ENCODE measurements around the gene UBE2D4.
"Not testable (repeated sequence)": the region's sequence is repeated elsewhere in the genome, so short reads cannot be mapped to it uniquely, and the experiment has no call there.

UBE2D4 gene

DNA sequence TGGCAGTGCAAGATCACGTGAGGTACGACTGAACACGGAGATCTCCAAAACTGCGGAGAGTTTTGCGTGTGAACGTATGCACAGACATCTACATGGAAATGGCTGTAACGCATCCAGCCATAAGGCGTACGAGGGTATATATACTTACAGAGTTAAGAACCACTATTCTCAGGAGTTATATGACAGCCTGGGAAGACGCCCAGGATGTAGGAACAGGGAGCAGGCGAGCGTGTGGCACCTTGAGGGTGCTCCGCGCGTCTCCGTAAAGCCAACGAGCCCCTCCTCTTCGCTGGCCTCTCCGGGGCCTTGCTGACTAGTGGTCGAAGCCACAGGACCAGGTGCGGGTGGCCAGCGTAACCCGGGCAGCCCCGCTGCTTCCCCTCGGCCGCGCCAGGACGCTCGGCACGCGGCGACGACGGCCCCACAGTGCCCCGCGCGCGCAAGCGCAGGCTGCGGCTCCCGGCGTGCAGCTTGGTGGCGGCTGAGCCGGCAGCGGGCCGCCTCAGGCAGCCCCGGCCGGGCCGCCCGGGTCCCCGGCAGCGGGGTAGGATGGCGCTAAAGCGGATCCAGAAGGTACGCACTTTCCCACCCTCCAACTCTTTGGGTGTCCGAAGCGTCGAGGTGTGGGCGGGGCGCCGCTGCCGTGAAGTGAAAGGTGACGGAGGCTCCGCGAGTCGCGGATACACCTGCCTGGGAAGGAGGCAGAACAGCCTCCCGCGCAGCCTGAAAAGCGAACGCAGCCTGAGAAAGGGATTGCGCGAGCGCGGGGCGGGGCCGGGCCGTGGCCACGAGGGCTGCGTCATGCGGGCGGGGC lies at the start of gene UBE2D4:
TSS of gene UBE2D4 (plus strand) at position 453 of the 814 bp plus-strand sequence. CDS start at position 550, 97 bp downstream.
- DNase-seq (ENCODE audit: low read depth), result peak; percentile 26

GRCh38 chr7:43876976-43877745 lies 49.1 kb upstream of the UBE2D4 start:
- no peak for DNase-seq (ENCODE audit: low read depth)

DNA sequence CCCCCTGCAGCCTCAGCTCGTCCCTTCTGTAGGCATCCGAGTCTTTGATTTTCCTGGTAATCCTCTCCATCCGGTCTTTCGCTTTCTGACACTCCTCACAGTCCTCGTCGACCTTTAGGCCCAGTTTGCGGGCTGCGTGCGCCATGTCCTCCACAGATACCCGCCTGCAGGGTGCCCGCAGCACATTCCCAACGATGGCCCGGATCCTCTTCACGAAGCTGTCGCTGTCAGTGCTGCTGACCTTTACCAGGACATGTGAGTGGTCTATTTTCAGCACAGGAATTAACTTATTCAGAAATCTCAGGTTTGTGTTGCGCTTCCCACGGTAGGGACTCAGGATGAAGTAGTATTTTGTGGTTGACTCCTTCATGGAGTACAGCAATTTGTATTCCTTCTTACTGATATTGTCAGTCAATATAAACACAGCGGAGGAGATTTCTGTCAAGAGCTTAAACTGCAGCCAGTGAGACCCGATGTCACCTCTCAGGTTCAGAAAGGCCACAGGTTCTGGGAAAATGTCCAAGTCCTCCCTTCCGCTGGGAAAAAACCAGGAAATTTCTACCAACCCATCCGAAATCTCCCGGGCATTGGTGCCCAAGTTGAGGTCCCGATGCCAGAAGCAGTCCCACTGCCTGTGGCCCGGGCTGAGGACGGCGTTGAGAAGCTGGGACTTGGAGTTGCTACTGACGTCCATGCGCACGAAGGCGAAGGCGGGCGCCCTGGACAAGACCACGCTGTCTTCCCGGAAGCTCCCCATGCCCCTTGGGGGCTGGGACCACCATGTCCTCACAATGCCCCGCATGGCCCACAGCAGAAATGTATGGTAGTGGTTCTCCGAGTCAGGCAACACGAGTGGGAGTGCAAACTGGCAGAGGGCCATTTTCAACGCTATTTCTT lies 48.0 kb upstream of the UBE2D4 start:
- no peak for DNase-seq (ENCODE audit: low read depth)

GRCh38 chr7:43878867-43879266 lies 47.4 kb upstream of the UBE2D4 start:
- no peak for DNase-seq (ENCODE audit: low read depth)

DNA sequence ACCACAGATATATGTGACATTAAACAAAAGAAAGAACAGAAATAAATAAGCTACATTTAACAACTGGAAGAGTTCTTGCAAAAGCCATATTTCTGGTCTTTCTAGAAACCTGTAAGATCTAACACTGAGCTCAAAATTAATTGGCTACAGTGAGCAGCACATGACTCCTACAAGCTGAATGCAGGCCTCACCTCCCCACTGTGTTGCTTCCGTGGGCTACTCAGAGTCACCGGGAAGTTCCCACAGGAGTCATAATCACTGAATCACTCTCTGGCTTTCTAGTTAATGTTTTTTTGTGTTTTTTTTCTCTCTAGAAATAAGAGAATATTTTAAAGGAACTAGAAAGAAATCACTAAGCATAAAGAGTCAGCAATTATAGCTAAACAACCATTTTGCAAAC lies 46.8 kb upstream of the UBE2D4 start:
- peak; percentile 44 for DNase-seq (ENCODE audit: low read depth)

DNA sequence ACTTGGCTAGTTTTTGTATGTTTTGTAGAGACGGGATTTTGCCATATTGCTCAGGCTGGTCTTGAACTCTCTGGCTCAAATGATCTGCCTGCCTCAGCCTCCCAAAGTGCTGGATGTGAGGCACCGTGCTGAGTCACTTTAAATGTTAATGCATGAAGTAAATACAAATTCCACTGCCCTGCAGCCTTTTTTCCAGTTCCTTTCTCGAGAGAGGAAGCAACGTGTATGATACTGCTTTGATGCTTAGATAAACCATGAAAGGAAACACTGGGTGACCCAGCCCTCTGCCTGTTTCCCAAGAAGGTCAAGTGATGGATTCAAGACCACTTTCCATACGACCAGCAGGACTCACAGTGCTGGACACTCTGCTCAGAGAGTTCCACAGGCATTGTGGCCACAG lies 45.6 kb upstream of the UBE2D4 start:
- no peak for DNase-seq (ENCODE audit: low read depth)

DNA sequence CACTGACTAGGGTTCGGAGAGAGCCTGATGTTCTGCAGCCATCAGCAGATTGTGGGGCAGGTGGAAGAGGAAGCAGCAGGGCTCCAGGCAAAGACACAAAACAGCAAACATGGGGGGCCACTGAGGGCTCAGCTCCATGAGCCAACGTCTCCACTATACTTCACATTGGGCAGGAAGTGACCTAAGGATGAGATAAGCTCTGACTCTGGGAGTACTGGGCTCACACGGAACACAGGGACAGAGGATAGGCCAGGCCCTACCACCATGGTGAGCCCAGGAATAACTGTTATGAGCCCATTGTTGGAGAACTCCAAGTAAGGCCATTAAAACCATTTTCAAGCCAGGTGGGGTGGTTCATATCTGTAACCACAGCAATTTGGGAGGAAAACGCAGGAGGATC lies 42.0 kb upstream of the UBE2D4 start:
- no peak for DNase-seq (ENCODE audit: low read depth)

GRCh38 chr7:43884617-43885016 lies 41.6 kb upstream of the UBE2D4 start:
- DNase-seq (ENCODE audit: low read depth), result no peak

- no peak for DNase-seq (ENCODE audit: low read depth)
These were observed 37.0 kb upstream of the UBE2D4 start for GRCh38 chr7:43888993-43889945.

DNA sequence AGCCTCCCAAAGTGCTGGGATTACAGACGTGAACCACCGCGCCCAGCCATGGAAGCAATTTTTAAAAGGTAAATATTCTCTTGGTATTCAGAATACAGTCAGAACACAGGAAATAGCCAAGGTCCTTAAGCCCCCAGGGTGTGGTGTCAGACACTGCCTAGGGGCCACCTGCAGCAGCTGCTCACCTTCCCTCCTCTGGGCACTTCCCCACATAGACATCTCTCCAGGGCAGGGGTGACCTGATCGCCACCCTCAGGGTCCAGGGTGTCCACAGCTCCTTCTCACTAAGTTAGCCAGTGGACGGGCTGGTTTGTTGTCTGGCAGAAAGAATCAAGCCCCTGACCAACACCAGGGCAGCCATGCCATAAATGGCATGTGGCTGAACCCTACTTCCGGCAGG lies 35.8 kb upstream of the UBE2D4 start:
- DNase-seq (ENCODE audit: low read depth), result no peak

- DNase-seq (ENCODE audit: low read depth), result no peak
These were observed 34.9 kb upstream of the UBE2D4 start for GRCh38 chr7:43891069-43891955.

- no peak for DNase-seq (ENCODE audit: low read depth)
These were observed 30.3 kb upstream of the UBE2D4 start for GRCh38 chr7:43895847-43896415.

GRCh38 chr7:43898571-43898970 lies 27.7 kb upstream of the UBE2D4 start:
- DNase-seq (ENCODE audit: low read depth), result not testable (repeated sequence)

DNA sequence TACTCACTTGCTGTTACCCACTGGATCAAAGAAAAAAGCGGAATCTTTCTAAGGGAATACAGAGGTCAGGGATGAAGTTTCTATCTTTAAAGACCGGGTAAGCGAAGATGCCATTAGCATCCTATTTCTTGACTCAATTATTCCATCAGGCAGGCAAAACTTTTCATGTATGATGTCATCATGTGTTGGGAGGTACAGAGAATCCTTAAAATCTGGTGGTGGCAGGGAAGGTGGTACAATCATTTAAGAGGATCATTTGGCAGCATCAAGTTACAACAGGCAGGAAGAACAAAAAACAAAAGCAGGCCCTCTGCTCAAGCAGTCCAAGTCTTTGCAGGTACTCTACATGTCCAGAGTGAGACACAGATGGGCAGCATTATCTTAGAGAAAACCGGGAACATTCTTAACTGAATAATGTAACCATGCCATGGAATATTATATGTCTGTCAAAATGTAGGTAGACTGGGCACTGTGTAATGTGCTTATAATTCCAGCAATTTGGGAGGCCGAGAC lies 23.6 kb upstream of the UBE2D4 start:
- DNase-seq (ENCODE audit: low read depth), result no peak

- DNase-seq (ENCODE audit: low read depth), result no peak
These were observed 21.6 kb upstream of the UBE2D4 start for GRCh38 chr7:43904533-43905208.

DNA sequence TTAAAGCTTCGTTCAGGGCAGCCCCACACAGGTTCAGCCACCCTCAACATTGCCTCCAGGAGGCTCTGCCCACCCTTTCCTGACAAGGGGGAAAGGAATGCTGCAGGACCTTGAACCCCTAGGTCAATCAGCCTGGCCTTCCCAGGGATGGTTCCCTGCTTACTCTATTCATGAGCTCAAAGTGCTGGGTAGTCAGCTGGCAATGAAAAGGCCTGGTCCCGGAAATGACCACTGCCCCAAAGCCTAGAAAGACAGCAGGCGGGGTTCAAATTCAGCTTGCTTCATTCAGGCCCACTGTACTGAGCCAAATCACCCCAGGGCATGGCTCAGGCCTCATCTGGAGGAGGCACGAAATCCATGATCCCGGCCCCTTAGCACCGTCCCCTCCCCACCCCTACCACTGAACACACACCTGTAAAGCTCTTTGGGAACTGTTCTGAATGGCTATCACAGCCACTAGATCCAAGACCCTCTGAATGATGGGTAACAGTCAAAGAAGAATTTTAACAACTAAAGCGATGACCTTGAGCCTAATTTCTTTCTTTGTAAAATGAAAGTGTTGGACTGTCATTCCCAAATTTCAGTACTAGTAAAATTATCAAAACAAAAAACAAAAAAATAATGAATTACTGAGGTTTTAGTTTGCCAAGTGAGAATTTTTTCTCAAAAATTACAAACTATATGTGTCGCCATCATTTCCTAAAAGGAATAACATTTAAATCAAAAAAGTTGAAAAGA lies 20.9 kb upstream of the UBE2D4 start:
- no peak for DNase-seq (ENCODE audit: low read depth)

GRCh38 chr7:43905956-43906330 lies 20.3 kb upstream of the UBE2D4 start:
- no peak for DNase-seq (ENCODE audit: low read depth)

DNA sequence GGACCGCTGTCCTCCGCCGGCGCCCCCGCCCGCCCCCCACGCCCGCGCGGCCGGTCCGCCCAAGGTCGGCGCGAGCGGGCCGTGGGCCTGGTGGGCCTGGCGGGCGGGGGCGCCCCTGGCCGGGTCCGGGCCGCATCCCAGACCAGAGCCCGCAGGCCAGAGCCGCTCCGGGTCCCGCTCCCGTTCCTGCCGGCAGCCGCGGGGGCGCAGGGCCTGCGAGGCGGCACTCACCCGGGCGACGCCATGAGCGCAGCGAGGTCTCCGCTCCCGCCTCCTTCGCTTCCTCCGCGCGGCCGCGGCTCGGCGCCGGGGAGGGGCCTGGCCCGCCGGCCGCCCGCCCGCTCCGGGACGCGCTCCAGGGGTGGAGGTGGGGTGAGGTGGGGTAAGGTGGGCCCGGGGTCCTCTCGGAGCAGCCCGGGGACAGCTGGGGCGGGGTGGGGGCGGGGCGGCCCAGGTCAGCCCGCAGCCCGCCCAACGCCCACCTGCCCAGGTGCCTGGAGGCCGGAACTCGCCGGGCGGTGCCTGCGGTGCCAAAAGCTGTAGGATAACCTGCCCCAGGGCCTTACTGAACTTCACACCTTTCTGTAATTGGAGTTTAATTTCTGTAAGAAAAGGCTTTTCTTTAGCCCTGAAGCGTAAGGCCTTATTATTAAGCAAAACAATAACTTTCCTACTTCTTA lies 19.8 kb upstream of the UBE2D4 start, which contains the start of gene URGCP:
TSS of gene URGCP (minus strand) at position 266 of the 680 bp plus-strand sequence. CDS start at position 245, 21 bp downstream.
- DNase-seq (ENCODE audit: low read depth), result no peak

All from GM04504 (cell line).